NCI-H1930 (cell line): ENCODE data around the gene MAD1L1.
"Not testable (repeated sequence)": the region's sequence is repeated elsewhere in the genome, so short reads cannot be mapped to it uniquely, and the experiment has no call there.

Experiments
- DNase-seq, 2 experiments: peaks; one replicate each; lab custom pipeline; 2025; lab: John Stamatoyannopoulos, UW

The MAD1L1 gene

GRCh38 chr7:1883031-1883761 lies 349.5 kb downstream of the MAD1L1 start:
- no peak for DNase-seq

- no peak for DNase-seq
Measured at GRCh38 chr7:1882451-1882850, 350.3 kb downstream of the MAD1L1 start.

GRCh38 chr7:1881946-1882345 lies 350.8 kb downstream of the MAD1L1 start:
- DNase-seq = no peak

- not testable (repeated sequence) for DNase-seq
Measured at GRCh38 chr7:1876641-1877040, 356.1 kb downstream of the MAD1L1 start.

GRCh38 chr7:1875392-1876199 lies 357.1 kb downstream of the MAD1L1 start:
- not testable (repeated sequence) for DNase-seq

GRCh38 chr7:1874590-1875391 lies 358.0 kb downstream of the MAD1L1 start:
- not testable (repeated sequence) for DNase-seq

- no peak for DNase-seq
Measured at GRCh38 chr7:1873857-1874589, 358.7 kb downstream of the MAD1L1 start.

- DNase-seq = no peak
Measured at GRCh38 chr7:1873421-1873820, 359.3 kb downstream of the MAD1L1 start.

- no peak for DNase-seq
Measured at GRCh38 chr7:1873070-1873405, 359.7 kb downstream of the MAD1L1 start.

GRCh38 chr7:1872191-1873069 lies 360.3 kb downstream of the MAD1L1 start:
- no peak for DNase-seq

- no peak for DNase-seq
Measured at GRCh38 chr7:1869452-1870130, 363.2 kb downstream of the MAD1L1 start.

GRCh38 chr7:1868516-1869165 lies 364.1 kb downstream of the MAD1L1 start:
- no peak for DNase-seq

- no peak for DNase-seq
Measured at GRCh38 chr7:1867370-1868260, 365.1 kb downstream of the MAD1L1 start.

- no peak for DNase-seq
Measured at GRCh38 chr7:1866601-1867000, 366.1 kb downstream of the MAD1L1 start.

GRCh38 chr7:1865571-1866255 lies 367.0 kb downstream of the MAD1L1 start:
- DNase-seq = no peak

GRCh38 chr7:1865000-1865555 lies 367.7 kb downstream of the MAD1L1 start:
- no peak for DNase-seq

GRCh38 chr7:1864161-1864940 lies 368.4 kb downstream of the MAD1L1 start:
- no peak for DNase-seq
